GM12872 (cell line): ENCODE results near the gene AGAP1.

Experiments
- CTCF ChIP-seq: IDR thresholded peaks from 3 replicates; pipeline ENCODE4 v1.5.1; 2011; ENCODE audit warnings: low read depth, mild to moderate bottlenecking, low read length, moderate library complexity; ENCODE audit not compliant: insufficient read depth

Gene AGAP1

DNA sequence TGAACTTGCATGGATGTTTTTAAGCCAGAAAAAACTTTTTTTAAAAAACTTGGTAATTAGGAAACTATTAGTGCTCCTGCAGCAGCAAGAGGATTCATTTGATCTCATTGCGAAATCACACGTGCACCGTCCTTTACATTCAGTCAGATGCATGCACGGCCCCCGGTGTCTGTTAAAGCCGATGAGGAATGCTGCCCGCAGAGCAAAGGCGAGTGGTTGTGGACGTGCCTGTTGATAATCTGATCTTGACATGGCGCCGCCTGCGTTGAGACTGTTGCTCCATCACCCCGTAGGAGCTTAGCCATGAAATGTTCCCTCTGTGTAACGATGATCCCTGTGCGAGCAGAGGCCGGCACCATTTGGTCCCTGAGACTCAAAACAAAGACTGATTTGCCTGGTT lies 374.4 kb downstream of the AGAP1 start:
- no peak for TF ChIP-seq CTCF

DNA sequence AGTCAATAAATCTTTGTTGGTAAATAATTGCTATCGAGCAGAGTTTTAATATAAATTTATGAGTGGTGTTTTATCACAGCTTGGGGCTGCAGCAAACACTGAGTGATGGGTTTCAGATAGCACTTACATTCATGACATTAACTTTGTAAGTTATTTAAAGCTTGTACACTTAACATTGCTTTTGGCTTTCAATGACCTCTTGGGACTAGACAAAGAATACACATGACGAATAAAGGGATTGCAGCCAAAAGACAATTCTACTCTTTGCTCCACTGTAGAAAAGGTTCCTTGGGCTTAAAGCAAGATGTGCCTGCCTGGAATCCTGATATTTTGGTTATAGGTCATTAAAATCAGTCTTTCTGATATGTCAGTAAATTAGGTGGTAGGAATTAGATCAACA lies 374.8 kb downstream of the AGAP1 start:
- no peak for TF ChIP-seq CTCF

GRCh38 chr2:235870515-235870914 lies 376.7 kb downstream of the AGAP1 start:
- TF ChIP-seq CTCF = no peak

- no peak for TF ChIP-seq CTCF
Measured at GRCh38 chr2:235876099-235876679, 382.3 kb downstream of the AGAP1 start.

- no peak for TF ChIP-seq CTCF
Measured at GRCh38 chr2:235877275-235877802, 383.5 kb downstream of the AGAP1 start.

DNA sequence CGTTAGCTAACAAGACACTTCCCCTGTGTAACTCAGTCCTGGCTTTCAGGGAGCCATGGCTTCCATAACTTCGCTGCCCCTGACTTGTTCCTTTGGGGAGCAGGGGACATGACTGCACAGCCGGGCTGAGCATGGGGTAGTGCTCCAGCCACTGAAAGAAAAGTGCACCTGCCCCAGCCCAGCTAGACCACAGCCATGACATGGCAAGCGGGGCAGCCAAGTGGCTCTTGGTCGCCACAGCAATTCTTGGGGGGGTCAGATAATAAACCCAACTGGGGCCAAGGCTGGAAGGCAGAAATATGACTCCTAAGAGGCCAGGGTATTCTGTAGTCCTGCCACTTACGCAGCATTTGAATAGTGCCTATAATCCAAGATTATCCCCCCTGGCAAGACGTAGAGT lies 385.3 kb downstream of the AGAP1 start:
- no peak for TF ChIP-seq CTCF

DNA sequence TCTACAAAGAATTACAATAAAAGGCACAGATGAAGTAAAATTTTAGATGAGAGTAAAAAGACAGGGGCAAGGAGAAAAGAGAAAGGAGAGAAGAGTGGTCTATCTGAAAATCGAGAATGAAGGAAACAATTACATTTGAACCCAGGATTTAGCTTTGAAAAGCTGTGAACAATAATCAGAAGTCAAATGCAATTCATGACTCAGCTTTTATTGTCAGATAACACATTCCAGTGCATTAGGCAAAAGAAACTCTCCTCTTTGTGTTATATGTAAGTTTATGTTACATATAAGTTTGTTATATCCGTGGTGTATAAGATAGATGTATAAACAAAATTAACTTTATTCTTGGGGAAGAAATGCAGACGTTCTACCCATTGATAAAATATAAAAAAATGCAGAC lies 389.8 kb downstream of the AGAP1 start:
- no peak for TF ChIP-seq CTCF
